ENCODE measurements around the gene ZMPSTE24.
A peak's percentile ranks its signal among the peaks of the same experiment; 100 is the strongest.
"Not testable (repeated sequence)": the region's sequence is repeated elsewhere in the genome, so short reads cannot be mapped to it uniquely, and the experiment has no call there.

Gene ZMPSTE24

GRCh38 chr1:40257688-40258444 is at the start of gene ZMPSTE24:
Gene ZMPSTE24, plus strand, starts transcription at chr1:40258236. Its CDS starts 36 bp downstream, at chr1:40258272.
- DNase-seq = peak; percentile 99

- DNase-seq = no peak
Measured at GRCh38 chr1:40210511-40211204, 47.4 kb upstream of the ZMPSTE24 start.

GRCh38 chr1:40218333-40218732 is 39.7 kb upstream of the ZMPSTE24 start:
- no peak for DNase-seq

- not testable (repeated sequence) for DNase-seq
Measured at GRCh38 chr1:40221471-40221905, 36.5 kb upstream of the ZMPSTE24 start.

GRCh38 chr1:40221977-40222772 is 35.9 kb upstream of the ZMPSTE24 start:
- no peak for DNase-seq

GRCh38 chr1:40224040-40224439 is 34.0 kb upstream of the ZMPSTE24 start:
- DNase-seq = no peak

- DNase-seq = no peak
Measured at GRCh38 chr1:40226192-40226591, 31.8 kb upstream of the ZMPSTE24 start.

GRCh38 chr1:40232444-40232843 is 25.6 kb upstream of the ZMPSTE24 start:
- peak; percentile 41 for DNase-seq

- DNase-seq = no peak
Measured at GRCh38 chr1:40239626-40240025, 18.4 kb upstream of the ZMPSTE24 start.

- no peak for DNase-seq
Measured at GRCh38 chr1:40240390-40240789, 17.6 kb upstream of the ZMPSTE24 start.

- no peak for DNase-seq
Measured at GRCh38 chr1:40241362-40241761, 16.7 kb upstream of the ZMPSTE24 start.

- no peak for DNase-seq
Measured at GRCh38 chr1:40243351-40243750, 14.7 kb upstream of the ZMPSTE24 start.

GRCh38 chr1:40244138-40244744 is 13.8 kb upstream of the ZMPSTE24 start:
- no peak for DNase-seq

- DNase-seq = no peak
Measured at GRCh38 chr1:40245686-40246085, 12.3 kb upstream of the ZMPSTE24 start.

GRCh38 chr1:40247655-40248054 is 10.4 kb upstream of the ZMPSTE24 start, which contains the start of gene TMCO2:
Gene TMCO2, plus strand, starts transcription at chr1:40247937. Its CDS starts 57 bp downstream, at chr1:40247994.
- no peak for DNase-seq

- DNase-seq = no peak
Measured at GRCh38 chr1:40248412-40248811, 9.6 kb upstream of the ZMPSTE24 start.

GRCh38 chr1:40251456-40251855 is 6.6 kb upstream of the ZMPSTE24 start:
- DNase-seq = no peak

- DNase-seq = no peak
Measured at GRCh38 chr1:40252601-40253000, 5.4 kb upstream of the ZMPSTE24 start.

- no peak for DNase-seq
Measured at GRCh38 chr1:40255231-40255630, 2.8 kb upstream of the ZMPSTE24 start.

- no peak for DNase-seq
Measured at GRCh38 chr1:40256401-40257084, 1.5 kb upstream of the ZMPSTE24 start.

- DNase-seq = no peak
Measured at GRCh38 chr1:40257313-40257687, 736 bp upstream of the ZMPSTE24 start.

GRCh38 chr1:40258445-40258769 is 371 bp downstream of the ZMPSTE24 start:
- DNase-seq = no peak
